Stimulated activated CD4-positive, alpha-beta T cell treated with anti-CD3 and anti-CD28 coated beads, Interleukin-1b, Interleukin-23, amount 100 ng/mL, for 1 hour (primary cell): ENCODE measurements around the gene CIP2A.
A peak's percentile ranks its signal among the peaks of the same experiment; 100 is the strongest.
"Not testable (repeated sequence)": the region's sequence is repeated elsewhere in the genome, so short reads cannot be mapped to it uniquely, and the experiment has no call there.

ENCODE experiments used
- DNase-seq, 2 donors: peaks; one replicate each; pipeline ENCODE4 v3.0.0-alpha.2; 2020; ENCODE audit warnings: low read depth in 2 of 2

Gene CIP2A

GRCh38 chr3:108589081-108589997, at the start of gene CIP2A, which contains the start of gene DZIP3:
Gene CIP2A, minus strand, starts transcription at chr3:108589438. Its CDS starts 63 bp downstream, at chr3:108589375.
Gene DZIP3, plus strand, starts transcription at chr3:108589722. Its CDS starts 15,685 bp downstream, at chr3:108605407.
- DNase-seq: peak; percentile 43 to 63

GRCh38 chr3:108629974-108630373, 40.7 kb upstream of the CIP2A start:
- no peak for DNase-seq

- DNase-seq: no peak
Measured at GRCh38 chr3:108623504-108623903, 34.3 kb upstream of the CIP2A start.

- DNase-seq: no peak
Measured at GRCh38 chr3:108620250-108620649, 31.0 kb upstream of the CIP2A start.

- DNase-seq: not testable (repeated sequence)
Measured at GRCh38 chr3:108616090-108616489, 26.9 kb upstream of the CIP2A start.

- no peak for DNase-seq
Measured at GRCh38 chr3:108610651-108611050, 21.4 kb upstream of the CIP2A start.

GRCh38 chr3:108608750-108609149, 19.5 kb upstream of the CIP2A start:
- DNase-seq: no peak

- DNase-seq: no peak
Measured at GRCh38 chr3:108605491-108605890, 16.3 kb upstream of the CIP2A start.

GRCh38 chr3:108605028-108605427, 15.8 kb upstream of the CIP2A start:
- no peak for DNase-seq

- DNase-seq: no peak
Measured at GRCh38 chr3:108603691-108604090, 14.5 kb upstream of the CIP2A start.

- no peak for DNase-seq
Measured at GRCh38 chr3:108602935-108603294, 13.7 kb upstream of the CIP2A start.

- DNase-seq: no peak
Measured at GRCh38 chr3:108602249-108602934, 13.2 kb upstream of the CIP2A start.

- DNase-seq: no peak
Measured at GRCh38 chr3:108599677-108600409, 10.6 kb upstream of the CIP2A start.

GRCh38 chr3:108598375-108598774, 9.1 kb upstream of the CIP2A start:
- DNase-seq: no peak

GRCh38 chr3:108595321-108595720, 6.1 kb upstream of the CIP2A start:
- DNase-seq: no peak

- no peak for DNase-seq
Measured at GRCh38 chr3:108590460-108590859, 1.2 kb upstream of the CIP2A start.

- DNase-seq: no peak
Measured at GRCh38 chr3:108589998-108590323, 723 bp upstream of the CIP2A start.

GRCh38 chr3:108588601-108589000, 637 bp downstream of the CIP2A start:
- DNase-seq: no peak

- DNase-seq: no peak
Measured at GRCh38 chr3:108578064-108578463, 11.2 kb downstream of the CIP2A start.

GRCh38 chr3:108569336-108569735, 19.9 kb downstream of the CIP2A start:
- no peak for DNase-seq

GRCh38 chr3:108566599-108566998, 22.6 kb downstream of the CIP2A start:
- DNase-seq: no peak

- DNase-seq: no peak
Measured at GRCh38 chr3:108565506-108565905, 23.7 kb downstream of the CIP2A start.
